HG03442 (cell line): ENCODE data around the gene ZNF467.

Source experiments
- ATAC-seq: cut with Tn5 transposase; IDR thresholded peaks from one replicate; pipeline ENCODE4 v1.9.1; 2021; ENCODE audit warnings: mild to moderate bottlenecking, moderate library complexity; ENCODE audit not compliant: unreplicated experiment

ZNF467 gene

GRCh38 chr7:149729586-149729982 lies 43.8 kb downstream of the ZNF467 start:
- no peak for ATAC-seq

GRCh38 chr7:149728491-149729375 lies 44.7 kb downstream of the ZNF467 start:
- ATAC-seq, result no peak

- ATAC-seq, result no peak
Measured at GRCh38 chr7:149727899-149728476, 45.4 kb downstream of the ZNF467 start.

GRCh38 chr7:149727053-149727898 lies 46.1 kb downstream of the ZNF467 start:
- ATAC-seq, result no peak

GRCh38 chr7:149725916-149726315 lies 47.5 kb downstream of the ZNF467 start:
- ATAC-seq, result no peak

GRCh38 chr7:149725426-149725821 lies 48.0 kb downstream of the ZNF467 start:
- ATAC-seq, result no peak

GRCh38 chr7:149724661-149725425 lies 48.5 kb downstream of the ZNF467 start:
- ATAC-seq, result no peak

- no peak for ATAC-seq
Measured at GRCh38 chr7:149723795-149724495, 49.4 kb downstream of the ZNF467 start.

GRCh38 chr7:149723082-149723767 lies 50.2 kb downstream of the ZNF467 start:
- no peak for ATAC-seq

GRCh38 chr7:149722356-149722957 lies 50.9 kb downstream of the ZNF467 start:
- ATAC-seq, result no peak

GRCh38 chr7:149721084-149721601 lies 52.2 kb downstream of the ZNF467 start:
- ATAC-seq, result no peak

- peak; percentile 47 for ATAC-seq
Measured at GRCh38 chr7:149720372-149721083, 52.9 kb downstream of the ZNF467 start.

- peak; percentile 43 for ATAC-seq
Measured at GRCh38 chr7:149719912-149720335, 53.5 kb downstream of the ZNF467 start.

- ATAC-seq, result no peak
Measured at GRCh38 chr7:149719050-149719899, 54.1 kb downstream of the ZNF467 start.

GRCh38 chr7:149718730-149719049 lies 54.7 kb downstream of the ZNF467 start:
- ATAC-seq, result no peak

GRCh38 chr7:149717481-149717880 lies 55.9 kb downstream of the ZNF467 start:
- ATAC-seq, result no peak

- no peak for ATAC-seq
Measured at GRCh38 chr7:149716932-149717307, 56.5 kb downstream of the ZNF467 start.
